ENCODE data around the gene PCNX2.

Gene PCNX2

GRCh38 chr1:233290396-233291034, 5.0 kb downstream of the PCNX2 start:
- H3K4me3 ChIP-seq (ENCODE audit: low read length) = no peak overlapping the region
- TF ChIP-seq ZNF274 (IDR thresholded peaks at IDR 0.05; ENCODE audit: low read depth, low read length) = no peak

- no peak for TF ChIP-seq ZNF274 (IDR thresholded peaks at IDR 0.05; ENCODE audit: low read depth, low read length)
- no peak overlapping the region for H3K4me3 ChIP-seq (ENCODE audit: low read length)
Observed at GRCh38 chr1:233289676-233290075, 5.8 kb downstream of the PCNX2 start.

GRCh38 chr1:233282582-233282886, 13.0 kb downstream of the PCNX2 start:
- H3K4me3 ChIP-seq (ENCODE audit: low read length) = no peak overlapping the region
- TF ChIP-seq ZNF274 (IDR thresholded peaks at IDR 0.05; ENCODE audit: low read depth, low read length) = no peak

- TF ChIP-seq ZNF274 (IDR thresholded peaks at IDR 0.05; ENCODE audit: low read depth, low read length) = no peak
- H3K4me3 ChIP-seq (ENCODE audit: low read length) = peak overlapping the region; percentile 25; the same call in 1 of the 2 replicates
Observed at GRCh38 chr1:233281711-233282581, 13.6 kb downstream of the PCNX2 start.

GRCh38 chr1:233279971-233280370, 15.6 kb downstream of the PCNX2 start:
- TF ChIP-seq ZNF274 (IDR thresholded peaks at IDR 0.05; ENCODE audit: low read depth, low read length) = no peak
- no peak overlapping the region for H3K4me3 ChIP-seq (ENCODE audit: low read length)

- no peak overlapping the region for H3K4me3 ChIP-seq (ENCODE audit: low read length)
- TF ChIP-seq ZNF274 (IDR thresholded peaks at IDR 0.05; ENCODE audit: low read depth, low read length) = no peak
Observed at GRCh38 chr1:233278631-233279030, 16.9 kb downstream of the PCNX2 start.

- no peak for TF ChIP-seq ZNF274 (IDR thresholded peaks at IDR 0.05; ENCODE audit: low read depth, low read length)
- H3K4me3 ChIP-seq (ENCODE audit: low read length) = no peak overlapping the region
Observed at GRCh38 chr1:233277637-233278606, 17.6 kb downstream of the PCNX2 start.

GRCh38 chr1:233269656-233270055, 25.9 kb downstream of the PCNX2 start:
- no peak for TF ChIP-seq ZNF274 (IDR thresholded peaks at IDR 0.05; ENCODE audit: low read depth, low read length)
- H3K4me3 ChIP-seq (ENCODE audit: low read length) = no peak overlapping the region

GRCh38 chr1:233268389-233269022, 27.0 kb downstream of the PCNX2 start:
- TF ChIP-seq ZNF274 (IDR thresholded peaks at IDR 0.05; ENCODE audit: low read depth, low read length) = no peak
- no peak overlapping the region for H3K4me3 ChIP-seq (ENCODE audit: low read length)

GRCh38 chr1:233261695-233262094, 33.8 kb downstream of the PCNX2 start:
- no peak for TF ChIP-seq ZNF274 (IDR thresholded peaks at IDR 0.05; ENCODE audit: low read depth, low read length)
- H3K4me3 ChIP-seq (ENCODE audit: low read length) = no peak overlapping the region; the same call in 1 of the 2 replicates

GRCh38 chr1:233261206-233261605, 34.3 kb downstream of the PCNX2 start:
- TF ChIP-seq ZNF274 (IDR thresholded peaks at IDR 0.05; ENCODE audit: low read depth, low read length) = no peak
- H3K4me3 ChIP-seq (ENCODE audit: low read length) = no peak overlapping the region

- TF ChIP-seq ZNF274 (IDR thresholded peaks at IDR 0.05; ENCODE audit: low read depth, low read length) = no peak
- H3K4me3 ChIP-seq (ENCODE audit: low read length) = no peak overlapping the region
Observed at GRCh38 chr1:233257786-233258185, 37.7 kb downstream of the PCNX2 start.

GRCh38 chr1:233256789-233257188, 38.7 kb downstream of the PCNX2 start:
- no peak overlapping the region for H3K4me3 ChIP-seq (ENCODE audit: low read length)
- TF ChIP-seq ZNF274 (IDR thresholded peaks at IDR 0.05; ENCODE audit: low read depth, low read length) = no peak

- no peak overlapping the region for H3K4me3 ChIP-seq (ENCODE audit: low read length)
- TF ChIP-seq ZNF274 (IDR thresholded peaks at IDR 0.05; ENCODE audit: low read depth, low read length) = no peak
Observed at GRCh38 chr1:233256191-233256590, 39.3 kb downstream of the PCNX2 start.

Data from GM08714 (cell line).